Loucy (cell line): ENCODE results near the gene CAAP1.
"Not testable (repeated sequence)": the region's sequence is repeated elsewhere in the genome, so short reads cannot be mapped to it uniquely, and the experiment has no call there.

Experiments
- H2AFZ ChIP-seq: fragments of 200-600 bp; sonication (generic); 2 replicates; pipeline ENCODE4 v1.6.0; 2016; ENCODE audit warnings: antibody characterized with exemption, mild to moderate bottlenecking, low read length, moderate library complexity
- H3F3A ChIP-seq: fragments of 200-600 bp; 2 replicates; pipeline ENCODE4 v1.6.0; 2016; ENCODE audit warnings: antibody characterized with exemption, low read depth, mild to moderate bottlenecking
- H3K27me3 ChIP-seq: fragments of 200-600 bp; sonication (generic); 2 replicates; pipeline ENCODE4 v1.6.1; 2014; ENCODE audit warnings: low read length, mild to moderate bottlenecking; ENCODE audit not compliant: insufficient read depth, poor library complexity, severe bottlenecking
- H3K36me3 ChIP-seq: fragments of 200-600 bp; sonication (generic); 2 replicates; pipeline ENCODE4 v1.6.1; 2016; ENCODE audit warnings: low read length; ENCODE audit not compliant: insufficient read depth
- H3K4me1 ChIP-seq: fragments of 200-600 bp; sonication (generic); 2 replicates; pipeline ENCODE4 v1.5.1; 2014; ENCODE audit warnings: low read length, mild to moderate bottlenecking; ENCODE audit not compliant: insufficient read depth, poor library complexity, severe bottlenecking
- H3K4me2 ChIP-seq: fragments of 200-600 bp; sonication (generic); 2 replicates; pipeline ENCODE4 v1.6.0; 2014; ENCODE audit warnings: antibody characterized with exemption, low read length, low read depth, mild to moderate bottlenecking; ENCODE audit not compliant: poor library complexity, severe bottlenecking
- H3K4me3 ChIP-seq: fragments of 200-600 bp; sonication (generic); 2 replicates; pipeline ENCODE4 v1.5.1; 2014; ENCODE audit warnings: low read length, mild to moderate bottlenecking, mixed read lengths; ENCODE audit not compliant: poor library complexity, severe bottlenecking
- H3K79me2 ChIP-seq: fragments of 200-600 bp; sonication (generic); 2 replicates; pipeline ENCODE4 v1.6.1; 2014; ENCODE audit warnings: low read length; ENCODE audit not compliant: insufficient read depth
- H3K9ac ChIP-seq: fragments of 200-600 bp; sonication (generic); 2 replicates; pipeline ENCODE4 v1.6.0; 2014; ENCODE audit warnings: mild to moderate bottlenecking, low read depth, low read length, moderate library complexity; ENCODE audit not compliant: poor library complexity, severe bottlenecking
- H3K9me2 ChIP-seq: fragments of 200-600 bp; sonication (generic); replicated peaks from 2 replicates; pipeline ENCODE4 v1.6.1; 2016; ENCODE audit warnings: low read depth, low read length, mixed read lengths
- H3K9me3 ChIP-seq: fragments of 200-600 bp; sonication (generic); 2 replicates; pipeline ENCODE4 v1.6.1; 2014; ENCODE audit warnings: mild to moderate bottlenecking, antibody characterized with exemption, low read length, low read depth; ENCODE audit not compliant: insufficient read depth
- H4K20me1 ChIP-seq: fragments of 200-600 bp; sonication (generic); 2 replicates; pipeline ENCODE4 v1.6.0; 2014; ENCODE audit warnings: antibody characterized with exemption, low read length, mild to moderate bottlenecking; ENCODE audit not compliant: insufficient read depth, poor library complexity, severe bottlenecking
- CTCF ChIP-seq: fragments of 200-600 bp; sonication (generic); conservative IDR thresholded peaks from 2 replicates; pipeline ENCODE4 v1.5.1; 2014; ENCODE audit warnings: mild to moderate bottlenecking, antibody characterized with exemption, low read length
- EZH2phosphoT487 ChIP-seq: fragments of 200-600 bp; IDR thresholded peaks from 2 replicates; pipeline ENCODE4 v1.6.1; 2018; ENCODE audit warnings: antibody characterized with exemption, mild to moderate bottlenecking, moderate library complexity, borderline replicate concordance

CAAP1 gene

DNA sequence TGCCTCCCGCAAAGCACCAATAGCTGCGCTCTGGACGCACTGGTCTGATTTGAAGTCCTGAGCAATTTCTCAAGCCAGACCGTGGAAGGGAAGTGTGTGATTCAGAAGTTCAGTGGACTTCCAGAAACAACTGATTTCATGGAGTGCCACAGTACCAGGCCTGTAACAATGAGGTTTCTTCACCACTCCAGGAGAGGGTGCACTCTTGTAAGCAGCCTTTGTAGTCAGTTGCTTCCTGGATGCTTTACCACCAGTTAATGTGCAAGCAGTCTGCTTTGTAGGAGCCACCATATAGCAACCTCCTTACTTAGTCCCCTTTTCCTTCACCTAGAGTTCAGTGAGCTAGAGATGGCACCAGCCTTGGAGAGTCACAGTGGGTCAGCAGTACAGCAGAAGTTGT lies 12.3 kb downstream of the CAAP1 start:
- Histone ChIP-seq H3K36me3 (peaks cover 52% of the 10 kb centered on the region; the same call in 1 of the 2 replicates), H3K4me3 (no peak overlapping the region), H3K4me1 (no peaks in the 10 kb centered on the region), H3F3A (no peaks in the 10 kb centered on the region), H3K79me2 (peaks cover 3% of the 10 kb centered on the region; the same call in 1 of the 2 replicates), H3K4me2 (no peak overlapping the region), H3K9me2 (no peaks in the 10 kb centered on the region), H3K9me3 (peaks cover 9% of the 10 kb centered on the region; the same call in 1 of the 2 replicates), H3K9ac (no peak overlapping the region), H3K27me3 (no peaks in the 10 kb centered on the region), H2AFZ (no peak overlapping the region), H4K20me1 (no peaks in the 10 kb centered on the region)
- TF ChIP-seq EZH2phosphoT487 = no peak
- no peak for TF ChIP-seq CTCF

DNA sequence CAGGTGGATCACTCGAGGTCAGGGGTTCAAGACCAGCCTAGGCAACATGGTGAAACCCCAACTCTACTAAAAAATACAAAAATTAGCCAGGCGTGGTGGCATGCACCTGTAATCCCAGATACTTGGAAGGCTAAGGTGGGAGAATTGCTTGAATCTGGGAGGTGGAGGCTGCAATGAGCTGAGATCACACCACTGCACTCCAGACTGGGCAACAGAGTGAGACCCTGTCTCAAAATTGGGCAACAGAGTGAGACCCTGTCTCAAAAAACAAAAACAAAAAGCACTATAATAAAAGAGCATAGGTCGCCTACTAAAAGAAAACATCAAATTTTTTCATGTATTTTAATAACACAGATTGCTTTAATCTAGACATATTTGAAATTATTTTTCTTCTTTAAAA lies 17.4 kb downstream of the CAAP1 start:
- H3K9me2 ChIP-seq, H3K27me3 ChIP-seq, H3K4me3 ChIP-seq, H4K20me1 ChIP-seq, H3K4me2 ChIP-seq, H3K9me3 ChIP-seq, H3K4me1 ChIP-seq, H3K79me2 ChIP-seq, H2AFZ ChIP-seq, H3F3A ChIP-seq, H3K9ac ChIP-seq: not testable (repeated sequence)
- H3K36me3 ChIP-seq = peaks cover 11% of the 10 kb centered on the region; the same call in 1 of the 2 replicates

DNA sequence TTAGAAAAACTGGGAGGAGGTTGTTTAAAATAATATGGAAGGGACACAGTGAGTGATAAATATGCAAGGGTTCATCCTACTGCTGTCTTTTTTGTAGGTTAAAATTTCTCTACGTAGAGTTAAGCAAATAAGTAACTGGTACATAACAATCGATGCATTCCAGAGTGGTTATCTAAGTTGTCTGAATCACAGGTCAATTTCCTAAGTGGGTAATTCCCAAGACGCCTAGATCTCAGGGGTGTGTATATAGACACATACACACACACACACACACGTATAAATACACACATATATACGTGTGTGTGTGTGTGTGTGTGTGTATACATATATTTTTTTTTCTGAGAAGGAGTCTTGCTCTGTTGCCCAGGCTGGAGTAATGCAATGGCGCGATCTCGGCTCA lies 22.3 kb downstream of the CAAP1 start:
- Histone ChIP-seq H3K4me1 (no peaks in the 10 kb centered on the region), H3F3A (no peaks in the 10 kb centered on the region), H3K79me2 (no peaks in the 10 kb centered on the region), H3K9me3 (no peaks in the 10 kb centered on the region; the same call in 1 of the 2 replicates), H3K27me3 (no peaks in the 10 kb centered on the region), H3K9me2 (no peaks in the 10 kb centered on the region), H3K36me3 (no peaks in the 10 kb centered on the region), H3K4me2 (no peak overlapping the region), H3K4me3 (no peak overlapping the region), H2AFZ (no peak overlapping the region), H4K20me1 (no peaks in the 10 kb centered on the region), H3K9ac (no peak overlapping the region)
- TF ChIP-seq CTCF (no peak), EZH2phosphoT487 (no peak)

- Histone ChIP-seq H3K27me3 (no peaks in the 10 kb centered on the region), H3K9me3 (no peaks in the 10 kb centered on the region), H3K9me2 (no peaks in the 10 kb centered on the region), H3K9ac (no peak overlapping the region), H3F3A (no peaks in the 10 kb centered on the region), H3K4me2 (no peak overlapping the region), H3K79me2 (no peaks in the 10 kb centered on the region), H3K4me3 (no peak overlapping the region), H3K4me1 (no peaks in the 10 kb centered on the region), H4K20me1 (no peaks in the 10 kb centered on the region), H3K36me3 (peaks cover 6% of the 10 kb centered on the region; the same call in 1 of the 2 replicates), H2AFZ (no peak overlapping the region)
- no peak for TF ChIP-seq EZH2phosphoT487
- TF ChIP-seq CTCF = peak; percentile 56
These were observed 29.5 kb downstream of the CAAP1 start for GRCh38 chr9:26863074-26863473.
